SK-N-MC (cell line): ENCODE results near the gene KIF5A.

Experiments used
- DNase-seq: peaks from one replicate; pipeline ENCODE4 v3.0.0-alpha.2; 2011; ENCODE audit warnings: low read depth, low spot score
- H3K27ac ChIP-seq: fragments of 200-600 bp; sonication (generic); 2 replicates; pipeline ENCODE4 v1.5.1; 2016; ENCODE audit warnings: mixed run types
- H3K36me3 ChIP-seq: fragments of 200-600 bp; sonication (generic); 2 replicates; pipeline ENCODE4 v1.6.1; 2017; ENCODE audit warnings: antibody characterized with exemption, low read length, mixed read lengths; ENCODE audit not compliant: insufficient read depth
- H3K4me3 ChIP-seq: fragments of 200-600 bp; sonication (generic); 2 replicates; pipeline ENCODE4 v1.5.1; 2016
- H3K9ac ChIP-seq: fragments of 200-600 bp; sonication (generic); 2 replicates; pipeline ENCODE4 v1.8.0; 2017; ENCODE audit warnings: mixed run types, mixed read lengths; ENCODE audit not compliant: insufficient read length
- H3K9me3 ChIP-seq: fragments of 200-600 bp; sonication (generic); 2 replicates; pipeline ENCODE4 v1.6.1; 2017; ENCODE audit warnings: low read depth, mild to moderate bottlenecking, antibody characterized with exemption, low read length, moderate library complexity, mixed read lengths
- EZH2 ChIP-seq: fragments of 200-600 bp; sonication (generic); IDR thresholded peaks from one replicate; pipeline ENCODE4 v1.6.1; 2017; ENCODE audit warnings: antibody characterized with exemption
- FOXP2 ChIP-seq: optimal IDR thresholded peaks from 2 replicates; pipeline ENCODE3; 2011; ENCODE audit warnings: mild to moderate bottlenecking, moderate library complexity; ENCODE audit not compliant: insufficient read depth; ENCODE audit errors: extremely low read length, control extremely low read depth
- POLR2AphosphoS5 ChIP-seq: IDR thresholded peaks from 2 replicates; pipeline ENCODE4 v1.6.1; 2012; ENCODE audit warnings: mild to moderate bottlenecking, low read depth, low read length, borderline replicate concordance

The KIF5A gene

GRCh38 chr12:57541001-57541400 lies 8.8 kb upstream of the KIF5A start:
- DNase-seq = no peak
- Histone ChIP-seq H3K27ac (no peak overlapping the region), H3K36me3 (peaks cover 35% of the 10 kb centered on the region)

GRCh38 chr12:57541717-57542116 lies 8.1 kb upstream of the KIF5A start:
- TF ChIP-seq FOXP2 (no peak), POLR2AphosphoS5 (no peak), EZH2 (no peak)
- no peak overlapping the region for H3K9ac ChIP-seq
- no peak overlapping the region for H3K4me3 ChIP-seq
- peaks cover 35% of the 10 kb centered on the region for H3K36me3 ChIP-seq
- DNase-seq = no peak
- no peaks in the 10 kb centered on the region for H3K9me3 ChIP-seq
- no peak overlapping the region for H3K27ac ChIP-seq

More at GRCh38 chr12:57541001-57541400, 8.8 kb upstream of the KIF5A start:
- H3K4me3 ChIP-seq = no peak overlapping the region
- no peak for TF ChIP-seq EZH2
- no peaks in the 10 kb centered on the region for H3K9me3 ChIP-seq
- H3K9ac ChIP-seq = no peak overlapping the region

GRCh38 chr12:57543581-57543980 lies 6.3 kb upstream of the KIF5A start:
- TF ChIP-seq POLR2AphosphoS5 (no peak), FOXP2 (no peak), EZH2 (no peak)
- Histone ChIP-seq H3K36me3 (peaks cover 32% of the 10 kb centered on the region), H3K9me3 (no peaks in the 10 kb centered on the region), H3K9ac (no peak overlapping the region), H3K27ac (no peak overlapping the region), H3K4me3 (no peak overlapping the region)
- no peak for DNase-seq

- DNase-seq = no peak
- Histone ChIP-seq H3K4me3 (peak overlapping the region; percentile 78), H3K9ac (peak overlapping the region; percentile 94), H3K27ac (no peak overlapping the region), H3K9me3 (no peaks in the 10 kb centered on the region), H3K36me3 (peaks cover 22% of the 10 kb centered on the region)
- TF ChIP-seq EZH2 (no peak), FOXP2 (no peak), POLR2AphosphoS5 (no peak)
These were observed 3.9 kb upstream of the KIF5A start for GRCh38 chr12:57545809-57546437.

- no peak within 1 kb of the TSS for H3K27ac ChIP-seq
- DNase-seq = peak; percentile 93
- H3K9ac ChIP-seq = peak within 1 kb of the TSS; percentile 94
- H3K36me3 ChIP-seq = peaks cover 14% of the 10 kb centered on the region
- peak within 1 kb of the TSS; percentile 78 for H3K4me3 ChIP-seq
- TF ChIP-seq POLR2AphosphoS5 = peak; percentile 78
- no peak for TF ChIP-seq EZH2
- H3K9me3 ChIP-seq = no peaks in the 10 kb centered on the region
These were observed 3.2 kb upstream of the KIF5A start, which contains the start of gene DCTN2 for GRCh38 chr12:57546438-57547287. TSS of gene DCTN2 (minus strand) at chr12:57547192. CDS start at chr12:57547063, 129 bp downstream.

- no peaks in the 10 kb centered on the region for H3K9me3 ChIP-seq
- peak overlapping the region; percentile 85 for H3K9ac ChIP-seq
- no peak for TF ChIP-seq EZH2
- no peak for TF ChIP-seq POLR2AphosphoS5
- TF ChIP-seq FOXP2 = no peak
- H3K36me3 ChIP-seq = peaks cover 8% of the 10 kb centered on the region
- H3K4me3 ChIP-seq = peak overlapping the region; percentile 78
- no peak for DNase-seq
- H3K27ac ChIP-seq = no peak overlapping the region
These were observed 2.4 kb upstream of the KIF5A start for GRCh38 chr12:57547288-57548012.

- Histone ChIP-seq H3K36me3 (peaks cover 7% of the 10 kb centered on the region), H3K27ac (no peak overlapping the region), H3K9ac (no peak overlapping the region), H3K4me3 (no peak overlapping the region), H3K9me3 (no peaks in the 10 kb centered on the region)
- no peak for DNase-seq
- no peak for TF ChIP-seq EZH2
- TF ChIP-seq FOXP2 = no peak
- TF ChIP-seq POLR2AphosphoS5 = no peak
These were observed 1.9 kb upstream of the KIF5A start for GRCh38 chr12:57548013-57548315.

DNA sequence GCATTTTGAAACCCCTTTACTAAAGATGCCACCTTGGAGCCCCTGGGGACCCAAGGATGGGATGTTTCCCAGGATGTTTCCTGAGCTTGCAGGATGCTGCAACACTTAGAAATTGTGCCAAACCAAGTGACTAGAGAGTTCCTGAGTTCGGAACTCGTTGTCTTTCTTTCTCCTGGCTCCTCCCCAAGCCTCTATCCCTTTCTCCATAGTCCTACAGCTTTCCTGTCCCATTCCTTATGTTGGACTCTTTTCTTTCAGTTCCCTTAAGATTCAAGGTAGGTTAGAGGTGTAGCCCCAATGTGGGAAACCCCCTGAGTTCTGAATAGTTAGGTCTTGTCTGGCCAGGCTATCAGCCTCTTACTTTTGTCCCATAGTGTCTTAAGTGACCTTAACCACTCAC lies 1.4 kb upstream of the KIF5A start:
- no peak overlapping the region for H3K9ac ChIP-seq
- no peaks in the 10 kb centered on the region for H3K9me3 ChIP-seq
- H3K27ac ChIP-seq = no peak overlapping the region
- no peak for TF ChIP-seq EZH2
- no peak for TF ChIP-seq POLR2AphosphoS5
- TF ChIP-seq FOXP2 = no peak
- no peak for DNase-seq
- H3K4me3 ChIP-seq = no peak overlapping the region
- H3K36me3 ChIP-seq = peaks cover 7% of the 10 kb centered on the region; the same call in 1 of the 2 replicates
